ENCODE results near the gene LYPD6. TPM values are rescaled to one million over a fixed set of nuclear protein-coding genes. Genes with fewer than 3 reads are reported as not detected.

The LYPD6 gene
- total and polyA plus RNA-seq, 11 donors = 0.04 to 0.72 (median 0.12) TPM; not detected in 1

GRCh38 chr2:149394864-149395263 is 64.5 kb downstream of the LYPD6 start:
- WGBS, 4 donors = 90 to 95% (median 92%) methylated on average over 2 of the region's 2 CpGs
- DNase-seq (no peak), ATAC-seq (no peak)

DNA sequence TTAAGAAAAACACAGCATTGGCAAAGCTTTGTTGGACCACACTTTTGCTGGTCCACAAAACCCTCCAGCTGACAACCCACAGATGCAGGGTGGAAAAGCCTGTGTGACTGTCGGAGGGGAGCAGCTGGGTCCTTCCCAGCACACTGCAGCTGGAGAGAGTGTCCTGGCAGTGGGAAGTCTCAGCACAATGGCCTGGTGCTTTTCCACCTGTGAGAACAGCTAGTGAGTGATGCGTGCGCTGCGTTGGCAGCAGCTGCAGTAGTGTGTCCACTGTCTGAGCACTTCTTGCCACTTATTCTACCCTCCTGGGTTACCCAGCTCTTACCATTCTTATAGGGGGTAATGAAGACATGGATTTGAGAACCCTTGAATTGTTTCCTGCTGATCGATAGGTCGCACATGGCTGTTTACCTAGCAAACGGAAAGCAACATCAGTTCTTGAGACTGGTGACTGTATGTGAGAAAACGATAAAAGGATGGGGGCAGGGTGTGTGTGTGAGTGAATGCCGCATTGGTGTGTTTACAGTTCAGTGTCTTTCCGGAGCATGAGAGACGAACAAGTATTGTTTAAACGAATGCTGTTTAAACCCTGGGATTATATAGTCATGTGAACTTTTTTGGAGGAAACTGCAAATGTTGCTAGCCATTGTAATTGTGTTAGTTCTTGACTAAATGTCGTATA is 69.7 kb downstream of the LYPD6 start:
- Histone ChIP-seq H3K4me3 (no peak overlapping the region), H3K4me1 (no peaks in the 10 kb centered on the region), H3K27ac (no peak overlapping the region), H3K27me3 (no peaks in the 10 kb centered on the region), H3K9me3 (peaks cover 0 to 4% (median 0%) of the 10 kb centered on the region in 12 donors), H3K36me3 (no peaks in the 10 kb centered on the region)
- no peak for ATAC-seq
- 76 to 83% (median 79%) methylated on average over 13 of the region's 13 CpGs for WGBS, 4 donors
- DNase-seq = no peak
- no peak for TF ChIP-seq POLR2A (IDR thresholded peaks at IDR 0.05)
- TF ChIP-seq, protein P1, sequence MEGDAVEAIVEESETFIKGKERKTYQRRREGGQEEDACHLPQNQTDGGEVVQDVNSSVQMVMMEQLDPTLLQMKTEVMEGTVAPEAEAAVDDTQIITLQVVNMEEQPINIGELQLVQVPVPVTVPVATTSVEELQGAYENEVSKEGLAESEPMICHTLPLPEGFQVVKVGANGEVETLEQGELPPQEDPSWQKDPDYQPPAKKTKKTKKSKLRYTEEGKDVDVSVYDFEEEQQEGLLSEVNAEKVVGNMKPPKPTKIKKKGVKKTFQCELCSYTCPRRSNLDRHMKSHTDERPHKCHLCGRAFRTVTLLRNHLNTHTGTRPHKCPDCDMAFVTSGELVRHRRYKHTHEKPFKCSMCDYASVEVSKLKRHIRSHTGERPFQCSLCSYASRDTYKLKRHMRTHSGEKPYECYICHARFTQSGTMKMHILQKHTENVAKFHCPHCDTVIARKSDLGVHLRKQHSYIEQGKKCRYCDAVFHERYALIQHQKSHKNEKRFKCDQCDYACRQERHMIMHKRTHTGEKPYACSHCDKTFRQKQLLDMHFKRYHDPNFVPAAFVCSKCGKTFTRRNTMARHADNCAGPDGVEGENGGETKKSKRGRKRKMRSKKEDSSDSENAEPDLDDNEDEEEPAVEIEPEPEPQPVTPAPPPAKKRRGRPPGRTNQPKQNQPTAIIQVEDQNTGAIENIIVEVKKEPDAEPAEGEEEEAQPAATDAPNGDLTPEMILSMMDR (IDR thresholded peaks at IDR 0.05) = no peak
- intact Hi-C loops (cut with DNase I) = no loop called here

More at GRCh38 chr2:149394864-149395263, 64.5 kb downstream of the LYPD6 start:
- no peak overlapping the region for H3K4me3 ChIP-seq
- TF ChIP-seq POLR2A (IDR thresholded peaks at IDR 0.05) = no peak
- TF ChIP-seq, protein P1 (IDR thresholded peaks at IDR 0.05) = no peak
- no peaks in the 10 kb centered on the region for H3K27me3 ChIP-seq
- intact Hi-C loops (cut with DNase I) = no loop called here
- H3K27ac ChIP-seq = no peak overlapping the region
- H3K36me3 ChIP-seq = no peaks in the 10 kb centered on the region
- H3K9me3 ChIP-seq = no peaks in the 10 kb centered on the region
- H3K4me1 ChIP-seq = no peaks in the 10 kb centered on the region

GRCh38 chr2:149400997-149401396 is 70.6 kb downstream of the LYPD6 start:
- Histone ChIP-seq H3K27ac (no peak overlapping the region), H3K9me3 (peaks cover 0 to 4% (median 0%) of the 10 kb centered on the region in 12 donors), H3K4me3 (no peak overlapping the region), H3K27me3 (no peaks in the 10 kb centered on the region), H3K4me1 (no peaks in the 10 kb centered on the region), H3K36me3 (no peaks in the 10 kb centered on the region)
- DNase-seq = no peak
- intact Hi-C loops (cut with DNase I) = no loop called here
- ATAC-seq = no peak
- TF ChIP-seq, protein P1 (IDR thresholded peaks at IDR 0.05) = no peak
- TF ChIP-seq POLR2A (IDR thresholded peaks at IDR 0.05) = no peak
- WGBS, 4 donors = 78 to 96% (median 91%) methylated on average over 2 of the region's 2 CpGs

- Histone ChIP-seq H3K27me3 (no peaks in the 10 kb centered on the region), H3K4me1 (no peaks in the 10 kb centered on the region), H3K9me3 (peaks cover 0 to 3% (median 0%) of the 10 kb centered on the region in 12 donors), H3K27ac (no peak overlapping the region), H3K36me3 (no peaks in the 10 kb centered on the region), H3K4me3 (no peak overlapping the region)
- TF ChIP-seq, protein P1 (IDR thresholded peaks at IDR 0.05) = no peak
- TF ChIP-seq POLR2A (IDR thresholded peaks at IDR 0.05) = no peak
- 77 to 82% (median 80%) methylated on average over 3 of the region's 3 CpGs for WGBS, 4 donors
- DNase-seq (no peak), ATAC-seq (no peak)
- intact Hi-C loops (cut with DNase I) = no loop called here
Observed at GRCh38 chr2:149409506-149409905, 79.1 kb downstream of the LYPD6 start.
